OCI-M1 (cell line): ENCODE data around the gene MUL1.
"Not testable (repeated sequence)": the region's sequence is repeated elsewhere in the genome, so short reads cannot be mapped to it uniquely, and the experiment has no call there.

ENCODE experiments used
- DNase-seq: peaks from one replicate; lab custom pipeline; 2025; lab: John Stamatoyannopoulos, UW

MUL1 gene

DNA sequence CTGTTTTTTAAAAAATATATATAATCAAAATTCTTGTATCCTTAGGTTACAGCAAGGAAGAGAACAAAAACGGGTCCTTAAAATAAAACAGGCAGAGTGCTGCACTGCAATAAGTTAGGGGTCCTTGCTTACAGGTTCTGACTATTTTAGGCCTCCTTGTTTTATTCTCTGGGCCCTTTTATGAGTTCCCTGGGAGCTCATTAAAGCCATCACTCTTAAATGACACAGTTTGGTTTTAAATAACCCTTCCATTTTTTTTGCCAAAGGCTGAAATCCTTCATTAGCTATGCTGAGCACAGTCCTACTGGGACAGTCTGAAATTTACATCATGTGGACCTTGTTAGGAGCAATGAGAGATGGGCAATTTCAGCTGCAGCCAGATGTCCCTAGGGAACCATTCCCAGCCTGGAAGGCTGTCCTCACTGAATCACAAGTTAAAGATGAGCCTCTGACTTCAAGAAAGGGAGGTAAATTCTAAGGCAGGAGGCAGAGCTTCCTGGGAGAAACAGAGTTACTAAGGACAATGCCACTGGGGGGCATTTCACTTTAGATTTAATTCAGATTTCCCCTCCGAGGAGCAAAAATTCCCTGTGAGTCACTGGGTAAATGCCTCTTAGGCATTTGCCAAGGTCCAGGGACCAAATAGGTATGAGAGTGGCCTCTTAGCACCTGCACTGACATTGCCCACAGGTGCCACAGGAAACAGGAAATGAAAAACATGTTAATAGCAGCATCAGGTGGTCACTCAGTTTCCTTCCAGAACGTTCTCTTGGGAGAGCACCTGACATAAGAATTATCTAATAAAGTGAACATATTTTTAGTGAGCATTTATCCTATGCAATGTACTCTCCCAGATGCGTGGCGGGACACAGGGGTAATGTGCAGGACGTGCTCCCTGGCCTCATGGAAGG, 3.8 kb upstream of the MUL1 start:
- no peak for DNase-seq

DNA sequence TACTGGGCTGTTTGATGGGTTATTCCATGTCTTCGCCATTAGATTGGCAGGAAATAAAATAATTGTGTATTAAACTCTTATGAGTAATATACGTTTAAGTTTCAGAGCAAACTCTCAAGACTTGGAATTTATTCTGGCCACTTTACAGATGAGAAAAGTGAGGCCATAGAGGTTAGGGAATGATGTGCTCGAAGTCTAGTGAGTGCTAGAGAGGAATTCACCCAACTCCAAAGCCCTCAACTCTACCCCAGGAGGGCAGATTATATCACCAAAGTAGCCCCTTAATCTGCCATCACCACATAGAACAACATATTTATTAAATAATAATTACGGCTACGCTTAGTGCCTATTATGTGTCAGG, 440 bp upstream of the MUL1 start:
- no peak for DNase-seq

DNA sequence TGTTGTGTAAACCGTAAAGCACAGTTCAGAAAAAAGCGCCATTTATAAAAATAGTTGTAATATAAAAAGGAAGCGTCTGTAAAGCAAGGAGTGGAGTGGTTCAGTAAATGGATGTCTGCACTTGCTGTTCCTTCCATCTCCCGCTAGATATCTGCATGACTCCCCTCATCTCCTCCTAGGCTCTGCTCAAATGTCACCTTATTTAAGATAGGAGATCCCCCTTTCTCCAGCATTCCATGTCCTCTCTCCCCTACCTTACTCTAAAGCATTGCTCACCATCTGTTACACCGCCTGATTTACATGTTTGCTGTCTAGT, 745 bp downstream of the MUL1 start:
- no peak for DNase-seq

- DNase-seq: no peak
These were observed 2.5 kb downstream of the MUL1 start for GRCh38 chr1:20505488-20505887.

DNA sequence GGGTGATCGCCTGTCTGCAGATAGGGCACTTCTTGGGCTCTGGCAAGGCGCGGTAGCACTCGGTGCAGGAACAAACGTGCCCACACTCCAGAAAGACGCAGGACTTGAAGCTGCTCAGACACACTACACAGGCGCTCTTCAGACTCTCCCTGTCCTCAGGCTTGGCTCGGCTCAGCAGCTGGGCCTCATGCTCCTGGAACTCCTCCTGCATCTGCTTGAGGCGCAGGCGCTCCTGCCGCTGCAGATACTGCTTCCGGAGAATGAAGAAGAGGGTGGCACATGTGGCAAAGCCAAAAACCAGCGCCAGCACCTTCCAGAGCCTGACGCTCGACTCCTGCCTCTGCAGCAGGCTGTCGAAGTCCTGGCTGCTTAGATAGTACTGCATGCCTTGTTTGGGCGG, 7.2 kb downstream of the MUL1 start:
- DNase-seq: no peak

DNA sequence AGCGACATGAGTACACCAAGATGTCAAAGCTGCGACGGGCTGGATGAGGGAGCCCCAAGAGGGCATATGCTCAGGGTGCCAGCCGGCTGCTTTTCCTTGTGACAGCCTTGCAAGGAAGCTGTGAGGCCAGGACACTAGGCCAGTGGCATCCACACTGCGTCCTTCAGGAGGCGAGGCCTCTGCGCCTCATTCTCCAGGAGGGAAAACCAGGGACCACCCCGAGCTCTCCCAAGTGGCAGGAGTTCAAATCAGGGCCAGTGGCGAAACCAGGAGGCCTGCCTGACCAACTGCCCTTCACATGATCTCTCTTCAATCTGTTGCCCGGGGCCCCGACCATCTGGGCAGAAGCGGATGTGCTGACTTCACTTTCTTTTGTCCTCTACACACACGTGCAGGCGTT, 8.2 kb downstream of the MUL1 start:
- no peak for DNase-seq

GRCh38 chr1:20499105-20499504, 8.8 kb downstream of the MUL1 start:
- no peak for DNase-seq

DNA sequence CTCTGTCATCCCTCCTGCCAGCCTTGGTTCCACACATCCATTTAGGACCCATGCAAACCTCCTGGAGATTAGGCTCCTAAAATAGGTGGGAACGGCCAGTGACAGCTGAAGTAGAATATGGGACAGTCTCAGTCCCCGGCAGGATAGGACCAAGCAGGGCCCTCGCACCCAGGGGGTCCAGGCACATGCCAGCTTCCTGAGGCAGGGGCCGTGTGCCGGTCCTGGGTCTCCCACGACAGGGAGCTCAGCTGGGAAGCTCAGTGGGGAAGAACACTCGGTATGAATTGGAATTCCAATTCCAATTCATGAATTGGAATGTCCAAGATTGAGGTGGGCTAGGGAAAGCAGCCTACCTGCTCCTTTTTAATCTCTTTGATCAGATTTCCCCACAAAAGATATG, 9.8 kb downstream of the MUL1 start:
- no peak for DNase-seq

DNA sequence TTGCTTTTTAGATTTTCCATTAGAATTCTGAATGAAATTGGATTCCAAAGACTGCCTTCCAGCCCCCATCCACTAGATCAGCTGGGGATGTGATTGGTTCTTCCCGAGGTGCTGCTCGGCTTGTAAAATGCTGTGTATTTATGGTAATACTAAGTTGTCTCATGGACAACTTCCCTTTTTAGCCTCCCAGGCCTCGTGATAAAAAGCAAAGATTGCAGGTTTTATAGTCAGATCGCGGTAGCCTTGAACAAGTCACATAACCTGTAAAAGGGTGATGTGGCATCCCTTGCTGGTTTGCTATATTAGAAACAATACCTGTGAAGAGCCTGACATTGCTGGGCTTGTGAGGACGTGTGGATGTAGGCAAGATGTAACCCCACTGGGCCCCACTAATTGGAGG, 10.4 kb downstream of the MUL1 start:
- DNase-seq: peak; percentile 31

DNA sequence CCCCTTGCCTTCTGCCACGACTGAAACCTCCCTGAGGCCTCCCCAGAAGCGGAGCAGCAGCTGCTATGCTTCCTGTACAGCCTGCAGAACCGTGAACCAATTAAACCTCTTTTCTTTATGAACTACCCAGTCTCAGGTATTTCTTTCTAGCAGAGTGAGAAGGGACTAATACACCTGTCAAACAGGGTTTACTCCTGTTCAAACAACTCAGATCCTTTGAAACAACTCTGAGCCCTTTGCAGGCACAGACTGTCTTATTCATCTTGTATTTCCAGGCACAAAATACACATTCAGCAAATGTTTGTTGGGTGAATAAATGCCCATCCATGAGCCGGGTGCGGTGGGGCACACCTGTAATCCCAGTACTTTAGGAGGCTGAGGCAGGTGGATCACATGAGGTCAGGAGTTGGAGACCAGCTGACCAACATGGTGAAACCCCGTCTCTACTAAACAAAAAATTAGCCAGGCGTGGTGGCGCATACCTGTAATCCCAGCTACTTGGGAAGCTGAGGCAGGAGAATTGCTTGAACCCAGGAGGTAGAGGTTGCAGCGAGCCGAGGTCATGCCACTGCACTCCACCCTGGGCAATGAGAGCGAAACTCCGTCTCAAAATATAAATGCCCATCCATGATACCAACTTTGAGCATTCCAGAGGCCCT, 11.1 kb downstream of the MUL1 start:
- not testable (repeated sequence) for DNase-seq

DNA sequence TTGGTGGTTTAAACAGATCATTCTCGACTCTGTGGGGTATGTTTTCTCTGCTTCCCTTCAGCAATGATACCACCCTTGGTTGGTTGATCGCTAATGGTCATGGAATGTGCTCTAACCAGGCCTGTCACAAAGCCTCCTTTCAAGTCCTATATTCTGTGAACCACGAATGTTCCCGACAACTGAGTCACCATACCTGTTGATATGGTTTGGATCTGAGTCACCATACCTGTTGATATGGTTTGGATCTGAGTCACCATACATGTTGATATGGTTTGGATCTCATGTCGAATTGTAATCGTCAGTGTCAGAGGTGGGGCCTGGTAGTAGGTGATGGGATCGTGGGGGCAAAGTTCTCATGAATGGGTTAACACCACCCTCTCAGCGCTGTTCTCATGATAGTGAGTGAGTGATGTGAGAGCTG, 11.7 kb downstream of the MUL1 start:
- DNase-seq: no peak

DNA sequence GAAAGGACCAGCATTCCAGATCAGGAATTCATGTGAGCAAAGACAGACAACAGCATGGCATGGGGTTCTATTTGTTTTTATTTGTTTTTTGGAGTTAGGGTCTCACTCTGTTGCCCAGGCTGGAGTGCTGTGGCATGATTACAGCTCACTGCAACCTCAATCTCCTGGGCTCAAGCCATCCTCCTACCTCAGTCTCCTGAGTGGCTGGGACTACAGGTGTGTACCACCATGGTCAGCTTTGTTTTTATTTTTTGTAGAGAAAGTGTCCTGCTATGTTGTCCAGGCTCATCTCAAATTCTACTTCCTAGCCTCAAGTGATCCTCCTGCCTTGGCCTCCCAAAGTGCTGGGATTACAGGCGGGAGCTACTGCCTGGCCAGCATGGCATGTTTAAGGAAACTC, 12.3 kb downstream of the MUL1 start:
- no peak for DNase-seq

DNA sequence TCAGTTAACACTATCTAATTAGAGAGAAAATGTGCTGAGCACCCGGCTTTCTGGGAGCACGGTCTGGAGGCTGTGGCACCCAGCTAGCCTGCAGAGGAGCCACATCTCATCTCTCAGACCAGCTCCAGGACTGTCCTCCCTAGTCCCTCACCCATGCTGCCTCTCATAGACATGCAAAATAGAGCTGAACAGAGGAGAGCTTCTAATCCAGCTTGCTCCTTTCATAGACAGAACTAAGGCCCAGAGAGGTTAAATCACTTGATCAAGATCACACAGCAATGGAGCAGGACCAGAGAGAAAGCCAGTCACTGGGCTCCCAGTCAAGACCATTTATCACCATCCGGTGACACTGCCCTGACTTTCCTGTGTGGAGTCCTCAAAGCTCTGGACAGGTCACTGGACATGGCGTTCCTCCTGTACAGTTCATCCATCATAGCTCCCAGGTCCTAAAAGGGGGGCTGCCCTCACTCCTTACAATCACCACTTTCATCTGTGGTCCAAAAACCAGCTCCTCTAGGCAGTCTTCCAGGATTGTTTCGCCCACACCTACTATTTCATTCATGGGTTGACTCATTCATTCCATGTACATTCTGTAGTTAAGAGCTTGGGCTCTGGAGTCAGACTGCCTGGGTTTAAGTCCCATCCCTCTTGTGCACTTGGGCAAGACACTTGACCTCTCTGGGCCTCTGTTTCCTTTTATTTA, 13.2 kb downstream of the MUL1 start:
- DNase-seq: no peak

- DNase-seq: peak; percentile 92
These were observed 13.9 kb downstream of the MUL1 start for GRCh38 chr1:20493839-20494608.

DNA sequence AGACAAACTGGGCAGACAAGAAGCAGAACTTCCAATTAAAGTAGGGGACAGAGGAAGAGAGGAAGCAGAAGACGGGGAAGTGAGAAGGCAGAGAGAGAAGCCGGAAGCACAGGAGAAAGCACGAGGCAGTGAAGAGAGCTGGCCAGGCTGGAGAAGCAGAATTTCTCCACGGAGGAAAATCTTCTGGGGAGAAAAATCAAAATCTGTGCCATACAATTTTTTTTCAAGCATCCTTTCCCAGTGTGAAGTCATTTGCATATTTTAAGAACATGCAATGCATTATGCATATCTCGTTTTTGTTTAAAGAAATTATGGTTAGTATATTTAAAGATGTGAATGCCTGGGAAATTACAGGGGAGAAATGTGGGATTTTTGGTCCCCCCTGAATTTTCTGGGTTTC, 14.6 kb downstream of the MUL1 start:
- DNase-seq: no peak

DNA sequence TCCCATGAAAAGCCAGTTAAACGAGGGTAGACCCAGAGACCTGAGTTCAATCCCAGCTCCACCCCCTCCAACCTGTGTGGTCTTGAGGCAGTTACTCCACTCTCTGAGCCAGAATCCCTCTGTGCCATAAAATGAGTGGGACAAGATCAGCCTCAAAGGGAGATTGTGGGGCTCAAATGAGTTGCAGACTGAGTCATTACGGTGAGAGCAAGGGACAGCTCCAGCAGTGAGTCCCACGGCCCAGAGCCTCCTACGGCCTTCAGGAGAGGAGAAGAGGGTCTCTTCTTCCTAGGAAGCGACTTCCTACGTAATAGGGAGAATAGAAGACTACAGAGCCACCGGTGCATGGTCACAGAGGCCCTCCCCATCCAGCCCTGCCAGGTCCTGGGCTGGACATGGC, 15.2 kb downstream of the MUL1 start:
- DNase-seq: no peak

- DNase-seq: no peak
These were observed 16.1 kb downstream of the MUL1 start for GRCh38 chr1:20491866-20492265.

- no peak for DNase-seq
These were observed 16.8 kb downstream of the MUL1 start for GRCh38 chr1:20491178-20491577.

DNA sequence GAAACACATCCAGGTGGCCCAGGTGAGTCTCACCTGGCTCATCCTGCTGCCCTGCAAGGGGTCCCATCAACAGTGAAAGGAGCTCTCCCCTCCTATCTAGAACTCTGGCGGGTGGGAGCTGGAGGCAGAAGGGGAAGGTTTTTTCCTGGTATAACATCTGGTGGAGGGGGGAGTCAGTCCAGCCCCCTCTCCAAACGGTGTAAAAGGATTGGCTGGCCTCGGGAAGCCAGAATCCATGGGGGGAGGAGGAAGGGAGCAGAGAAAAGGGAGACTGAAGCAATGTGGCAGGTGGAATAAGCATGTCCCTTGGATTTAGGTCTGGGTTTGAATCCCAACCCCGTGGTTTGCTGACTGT, 20.7 kb downstream of the MUL1 start:
- no peak for DNase-seq

DNA sequence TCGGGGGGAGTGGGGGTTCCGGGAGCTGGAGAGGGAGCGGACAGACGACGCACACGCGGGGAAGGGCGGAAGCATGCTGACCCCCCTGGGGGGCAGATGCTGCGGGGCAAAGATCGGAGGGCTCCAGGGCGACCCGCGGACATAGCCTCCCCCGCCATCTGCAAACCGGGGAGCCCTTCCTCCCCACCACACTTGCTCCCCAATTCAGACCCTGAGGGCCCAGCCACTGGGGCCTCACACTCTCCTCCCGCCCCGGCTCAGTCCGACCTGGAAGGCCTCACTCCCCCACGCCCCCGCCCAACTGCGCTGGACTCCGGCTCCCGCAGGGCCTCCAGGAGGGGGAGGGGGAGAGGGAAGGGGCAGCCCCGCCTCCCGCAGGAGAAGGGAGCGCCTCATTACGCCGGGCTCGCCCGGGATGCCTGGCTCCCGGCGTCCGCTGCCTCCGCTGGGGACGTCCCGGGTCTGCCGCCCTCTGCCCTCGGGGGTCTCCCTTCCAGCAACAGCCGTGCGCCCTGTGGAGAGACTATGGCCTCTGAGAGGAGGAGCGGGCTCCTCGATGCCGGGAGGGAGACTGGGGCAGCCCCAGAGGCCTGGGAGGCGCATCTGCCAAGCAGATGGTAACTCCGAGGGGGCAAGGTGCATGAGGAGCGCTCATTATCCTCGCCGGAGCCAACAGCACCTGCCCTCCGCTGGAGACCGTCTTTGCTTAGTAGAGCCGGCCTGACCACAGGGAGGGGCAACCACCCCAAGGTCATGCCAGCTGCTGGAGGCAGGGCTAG, 21.3 kb downstream of the MUL1 start:
- DNase-seq: no peak

DNA sequence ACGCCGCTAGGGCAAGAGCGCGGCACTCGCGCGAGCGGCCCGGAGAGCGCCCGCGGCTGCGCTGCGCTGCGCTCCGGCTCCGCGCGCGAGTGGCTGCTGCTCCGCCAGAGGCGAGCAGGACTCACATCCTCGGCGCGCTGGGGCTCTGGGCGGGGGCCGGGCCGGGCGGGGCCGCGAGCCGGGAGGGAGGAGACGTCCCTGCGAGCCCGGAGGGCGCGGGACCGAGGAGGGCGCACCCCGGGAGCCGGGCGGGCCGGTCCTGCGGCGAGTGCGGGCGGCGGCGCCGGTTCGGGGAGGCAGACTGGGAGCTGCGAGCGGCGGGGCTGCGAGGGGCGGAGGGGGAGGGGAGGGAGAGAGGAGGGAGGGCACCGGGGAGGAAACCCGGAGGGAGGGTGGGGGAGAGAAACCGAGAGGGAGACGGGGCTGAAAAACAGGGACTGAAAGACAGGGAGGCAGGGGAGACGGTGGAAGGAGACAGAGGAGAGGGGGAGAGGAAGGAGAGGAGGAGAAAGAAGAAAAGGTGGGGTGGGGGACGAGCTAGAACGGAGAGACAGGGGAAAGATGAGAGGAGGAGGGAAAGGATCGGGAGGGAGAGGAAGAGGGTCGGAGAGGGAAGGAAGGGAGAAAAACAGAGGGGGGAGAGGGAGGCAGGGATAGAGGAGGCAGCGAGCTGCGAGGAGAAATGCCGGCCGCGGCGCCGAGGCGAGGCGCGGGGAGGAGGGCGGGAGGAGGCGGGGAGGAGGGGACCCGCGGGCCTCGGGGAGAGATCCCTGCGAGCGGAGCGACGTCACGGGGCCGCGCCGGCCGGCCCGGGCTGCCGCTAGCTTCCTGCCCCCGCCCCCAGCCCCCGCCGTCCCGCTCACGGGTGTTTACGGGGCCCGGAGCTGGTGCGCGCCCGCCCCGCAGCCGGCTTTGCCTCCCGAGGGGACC, 22.2 kb downstream of the MUL1 start, which contains the start of gene CAMK2N1:
Gene CAMK2N1 (minus strand): TSS at position 684 of the 930 bp plus-strand sequence. CDS start 831 bp downstream, outside the sequence.
- DNase-seq: no peak
